OCI-LY3 (cell line): ENCODE results near the gene MITD1.

Source experiments
- H2AFZ ChIP-seq: fragments of 200-600, 300-600 bp; shearing (Covaris generic); 2 replicates; pipeline ENCODE4 v1.6.0; 2014; ENCODE audit warnings: antibody characterized with exemption, low read depth, low read length
- H3K27ac ChIP-seq: fragments of 200-600, 300-600 bp; sonication (generic); 2 replicates; pipeline ENCODE4 v1.5.1; 2014; ENCODE audit warnings: mild to moderate bottlenecking, low read length, moderate library complexity, mixed read lengths
- H3K27me3 ChIP-seq: fragments of 200-600, 300-600 bp; sonication (generic); 2 replicates; pipeline ENCODE4 v1.6.1; 2014; ENCODE audit warnings: low read depth, low read length, mixed read lengths
- H3K36me3 ChIP-seq: fragments of 200-600, 300-600 bp; sonication (generic); replicated peaks from 2 replicates; pipeline ENCODE3; 2014; ENCODE audit warnings: low read depth, low read length, mixed read lengths
- H3K4me1 ChIP-seq: fragments of 300-600, 200-600 bp; sonication (generic); 2 replicates; pipeline ENCODE4 v1.6.1; 2014; ENCODE audit warnings: low read length, mixed read lengths
- H3K4me2 ChIP-seq: fragments of 200-600, 300-600 bp; sonication (generic); 2 replicates; pipeline ENCODE4 v1.6.1; 2014; ENCODE audit warnings: low read length, mixed read lengths
- H3K4me3 ChIP-seq: fragments of 300-600, 200-600 bp; sonication (generic); 2 replicates; pipeline ENCODE4 v1.5.1; 2014; ENCODE audit warnings: antibody characterized with exemption, mild to moderate bottlenecking, low read length, moderate library complexity
- H3K79me2 ChIP-seq: fragments of 300-600, 200-600 bp; shearing (Covaris generic); 2 replicates; pipeline ENCODE4 v1.6.1; 2014; ENCODE audit warnings: mild to moderate bottlenecking, low read length, mixed read lengths
- H3K9ac ChIP-seq: fragments of 300-600, 200-600 bp; shearing (Covaris generic); 2 replicates; pipeline ENCODE4 v1.6.0; 2014; ENCODE audit warnings: mild to moderate bottlenecking, low read length, moderate library complexity
- H3K9me3 ChIP-seq: fragments of 200-600, 300-600 bp; shearing (Covaris generic); 2 replicates; pipeline ENCODE4 v1.6.1; 2014; ENCODE audit warnings: low read length, mixed read lengths; ENCODE audit not compliant: insufficient read depth
- H4K20me1 ChIP-seq: fragments of 200-600, 300-600 bp; sonication (generic); 2 replicates; pipeline ENCODE4 v1.6.1; 2016; ENCODE audit warnings: low read length, mixed read lengths; ENCODE audit not compliant: insufficient read depth
- CTCF ChIP-seq: fragments of 200-600, 300-600 bp; sonication (generic); IDR thresholded peaks from 2 replicates; pipeline ENCODE4 v1.5.1; 2014; ENCODE audit warnings: antibody characterized with exemption, low read length, low read depth
- EZH2phosphoT487 ChIP-seq: fragments of 200-600 bp; shearing (Covaris generic); IDR thresholded peaks from 2 replicates; pipeline ENCODE4 v1.6.1; 2018; ENCODE audit warnings: antibody characterized with exemption, mixed run types, low read depth

MITD1 gene

GRCh38 chr2:99166218-99166617, 14.6 kb downstream of the MITD1 start:
- Histone ChIP-seq H3K4me3 (no peak overlapping the region), H3K36me3 (peaks cover 16% of the 10 kb centered on the region), H3K9me3 (no peaks in the 10 kb centered on the region), H2AFZ (no peak overlapping the region), H4K20me1 (no peaks in the 10 kb centered on the region), H3K4me2 (no peak overlapping the region), H3K27me3 (no peaks in the 10 kb centered on the region), H3K4me1 (0 out of 2 replicates have a peak, but pooled peaks cover 4% of the 10 kb centered on the region), H3K27ac (no peak overlapping the region), H3K9ac (no peak overlapping the region), H3K79me2 (no peaks in the 10 kb centered on the region)
- TF ChIP-seq EZH2phosphoT487 (no peak), CTCF (no peak)

- Histone ChIP-seq H3K9me3 (no peaks in the 10 kb centered on the region), H3K36me3 (peaks cover 10% of the 10 kb centered on the region), H3K9ac (no peak overlapping the region), H2AFZ (no peak overlapping the region), H3K27ac (no peak overlapping the region), H4K20me1 (no peaks in the 10 kb centered on the region), H3K27me3 (no peaks in the 10 kb centered on the region), H3K4me1 (peaks cover 10% of the 10 kb centered on the region), H3K4me2 (no peak overlapping the region), H3K79me2 (peaks cover 11% of the 10 kb centered on the region), H3K4me3 (no peak overlapping the region)
- no peak for TF ChIP-seq EZH2phosphoT487
- TF ChIP-seq CTCF: no peak
These were observed 21.3 kb downstream of the MITD1 start for GRCh38 chr2:99159594-99159993.

GRCh38 chr2:99158599-99158998, 22.3 kb downstream of the MITD1 start:
- Histone ChIP-seq H3K4me3 (no peak overlapping the region), H4K20me1 (no peaks in the 10 kb centered on the region), H3K4me1 (peaks cover 16% of the 10 kb centered on the region), H3K9ac (no peak overlapping the region), H3K36me3 (peaks cover 10% of the 10 kb centered on the region), H3K27ac (no peak overlapping the region), H3K4me2 (no peak overlapping the region), H3K27me3 (no peaks in the 10 kb centered on the region), H2AFZ (no peak overlapping the region), H3K9me3 (no peaks in the 10 kb centered on the region), H3K79me2 (peaks cover 18% of the 10 kb centered on the region)
- TF ChIP-seq CTCF (peak; percentile 35; the same call in 1 of the 2 replicates), EZH2phosphoT487 (no peak)

GRCh38 chr2:99156891-99157290, 24.0 kb downstream of the MITD1 start:
- peaks cover 8% of the 10 kb centered on the region for H3K36me3 ChIP-seq
- TF ChIP-seq CTCF: no peak
- H3K27ac ChIP-seq: no peak overlapping the region
- H3K9ac ChIP-seq: no peak overlapping the region
- no peak overlapping the region for H3K4me3 ChIP-seq
- no peaks in the 10 kb centered on the region for H3K9me3 ChIP-seq
- H4K20me1 ChIP-seq: no peaks in the 10 kb centered on the region
- peaks cover 19% of the 10 kb centered on the region for H3K79me2 ChIP-seq
- H3K27me3 ChIP-seq: no peaks in the 10 kb centered on the region
- no peak overlapping the region for H3K4me2 ChIP-seq
- peaks cover 17% of the 10 kb centered on the region for H3K4me1 ChIP-seq
- no peak overlapping the region for H2AFZ ChIP-seq
